HepG2 (cell line): ENCODE data around the gene FAM89B. TPM values are rescaled to one million over a fixed set of nuclear protein-coding genes. Genes with fewer than 3 reads are reported as not detected.

Source experiments
- NFIC ChIP-seq: IDR thresholded peaks from 2 replicates; pipeline ENCODE4 v1.6.1; 2012; ENCODE audit warnings: mild to moderate bottlenecking, low read length, inconsistent platforms
- NFKBIZ ChIP-seq: IDR thresholded peaks from 2 replicates; pipeline ENCODE4 v1.6.1; 2018; ENCODE audit warnings: missing genetic modification reagents, missing compliant biosample characterization
- POLR2G ChIP-seq: fragments of 200-400 bp; formaldehyde crosslinking; IDR thresholded peaks from 2 replicates; pipeline ENCODE4 v1.6.1; 2018; ENCODE audit warnings: mild to moderate bottlenecking, low read depth, low read length, moderate library complexity
- RNF219 ChIP-seq: sonication (generic); formaldehyde crosslinking; IDR thresholded peaks from 2 replicates; pipeline ENCODE4 v1.5.0; 2020; ENCODE audit warnings: mild to moderate bottlenecking, missing genetic modification reagents
- ZNF513 ChIP-seq: sonication (generic); formaldehyde crosslinking; conservative IDR thresholded peaks from 2 replicates; pipeline ENCODE4 v1.5.0; 2020; ENCODE audit warnings: missing genetic modification reagents
- polyA plus RNA-seq, 8 experiments: library from polyadenylated mRNA; depleted of rRNA in 3 of 8; stranded (reverse) in 7 of 8; unstranded in 1 of 8; fragments of >200 nt; fragmentation: Illumina TruSeq in 4 of 8; extraction: Trizol in 4 of 8; gene quantifications; 2 replicates each; pipeline versions ENCODE4 v1.2.1 to v1.2.3, GENCODE V29; 2011 to 2016; ENCODE audit warnings: low read depth in 4 of 8, missing spikeins in 1 of 8, mixed read lengths in 1 of 8; ENCODE audit not compliant: insufficient read depth in 1 of 8
- total RNA-seq, 5 experiments: library from RNA; depleted of rRNA; stranded (reverse); fragments of >200 nt; fragmentation: Illumina TruSeq; extraction: Trizol; gene quantifications; 2 replicates each; pipeline ENCODE4 v1.2.3, GENCODE V29; 2016; ENCODE audit warnings: low read depth in 1 of 5
- TF ChIP-seq, protein P1 (sequence below): sonication (generic); formaldehyde crosslinking; IDR thresholded peaks from 2 replicates; pipeline ENCODE4 v1.5.0; 2020; ENCODE audit warnings: missing genetic modification reagents

FAM89B gene
- total and polyA plus RNA-seq, 2 of the 13 experiments (the other 11 are each of a cell fraction or from before 2014, with no cell fraction given), result 5.7 to 8.0 TPM

DNA sequence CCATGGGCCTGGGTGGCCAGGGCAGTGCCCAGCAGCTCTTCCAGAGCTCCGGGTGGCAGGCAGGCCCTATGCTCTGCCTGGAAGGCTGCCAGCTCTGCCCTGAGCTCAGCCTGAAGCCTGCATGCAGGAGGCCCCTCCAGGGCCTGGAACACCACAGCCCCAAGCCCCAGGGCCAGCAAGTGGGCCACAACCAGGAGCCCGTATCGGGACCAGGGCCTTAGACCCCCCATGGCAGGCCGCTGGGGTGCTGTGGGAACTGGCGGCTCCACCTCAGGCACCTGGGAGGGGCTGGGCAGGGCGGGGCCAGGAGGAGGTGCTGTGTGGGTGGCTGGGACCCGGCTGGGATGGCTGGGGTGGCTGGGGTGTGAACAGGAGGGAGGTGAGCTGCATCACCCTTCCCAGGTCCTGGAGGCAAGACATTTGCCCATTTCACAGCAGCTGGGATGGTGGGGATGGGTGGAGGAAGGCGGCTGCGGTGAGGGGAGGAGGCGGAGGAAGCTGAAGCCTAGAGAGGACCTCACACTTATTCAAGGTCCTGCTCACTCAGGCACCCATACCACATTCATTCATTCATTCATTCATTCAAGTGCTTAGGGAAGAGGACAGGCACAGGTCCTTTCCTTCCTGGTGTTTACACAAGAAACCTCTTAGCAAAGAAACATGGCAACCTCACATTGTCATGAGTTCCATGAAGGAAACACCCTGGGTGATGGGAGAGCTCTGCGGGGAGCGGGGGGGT, 23.4 kb downstream of the FAM89B start, which contains the start of gene KCNK7 (continued):
- no peak for TF ChIP-seq ZNF513 (CRISPR knock-in tag)
- TF ChIP-seq POLR2G, result 0 out of 2 replicates have a peak, but pooled peaks have one; percentile 24
- TF ChIP-seq NFIC, result no peak
- TF ChIP-seq, protein P1, sequence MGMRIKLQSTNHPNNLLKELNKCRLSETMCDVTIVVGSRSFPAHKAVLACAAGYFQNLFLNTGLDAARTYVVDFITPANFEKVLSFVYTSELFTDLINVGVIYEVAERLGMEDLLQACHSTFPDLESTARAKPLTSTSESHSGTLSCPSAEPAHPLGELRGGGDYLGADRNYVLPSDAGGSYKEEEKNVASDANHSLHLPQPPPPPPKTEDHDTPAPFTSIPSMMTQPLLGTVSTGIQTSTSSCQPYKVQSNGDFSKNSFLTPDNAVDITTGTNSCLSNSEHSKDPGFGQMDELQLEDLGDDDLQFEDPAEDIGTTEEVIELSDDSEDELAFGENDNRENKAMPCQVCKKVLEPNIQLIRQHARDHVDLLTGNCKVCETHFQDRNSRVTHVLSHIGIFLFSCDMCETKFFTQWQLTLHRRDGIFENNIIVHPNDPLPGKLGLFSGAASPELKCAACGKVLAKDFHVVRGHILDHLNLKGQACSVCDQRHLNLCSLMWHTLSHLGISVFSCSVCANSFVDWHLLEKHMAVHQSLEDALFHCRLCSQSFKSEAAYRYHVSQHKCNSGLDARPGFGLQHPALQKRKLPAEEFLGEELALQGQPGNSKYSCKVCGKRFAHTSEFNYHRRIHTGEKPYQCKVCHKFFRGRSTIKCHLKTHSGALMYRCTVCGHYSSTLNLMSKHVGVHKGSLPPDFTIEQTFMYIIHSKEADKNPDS (CRISPR knock-in tag), result no peak
- no peak for TF ChIP-seq RNF219 (CRISPR knock-in tag)
- no peak for TF ChIP-seq NFKBIZ (CRISPR knock-in tag)
